GM15510 (cell line): ENCODE measurements around the gene SLC25A36.

Experiments used
- POLR2A ChIP-seq: IDR thresholded peaks from 3 replicates; pipeline ENCODE4 v1.6.1; 2011; ENCODE audit warnings: borderline replicate concordance; ENCODE audit not compliant: insufficient read length; ENCODE audit errors: extremely low read depth

The SLC25A36 gene

GRCh38 chr3:140941434-140942220 lies at the start of gene SLC25A36:
SLC25A36 (plus strand) TSS chr3:140941836; CDS start chr3:140942055, 219 bp downstream.
- peak; percentile 90 for TF ChIP-seq POLR2A

GRCh38 chr3:140896997-140897396 lies 44.6 kb upstream of the SLC25A36 start:
- TF ChIP-seq POLR2A: no peak

- TF ChIP-seq POLR2A: no peak
These were observed 43.1 kb upstream of the SLC25A36 start for GRCh38 chr3:140898340-140899180.

- TF ChIP-seq POLR2A: no peak
These were observed 42.3 kb upstream of the SLC25A36 start for GRCh38 chr3:140899363-140899762.

GRCh38 chr3:140902791-140903190 lies 38.8 kb upstream of the SLC25A36 start:
- TF ChIP-seq POLR2A: no peak

GRCh38 chr3:140903196-140903595 lies 38.4 kb upstream of the SLC25A36 start:
- no peak for TF ChIP-seq POLR2A

GRCh38 chr3:140904521-140904920 lies 37.1 kb upstream of the SLC25A36 start:
- no peak for TF ChIP-seq POLR2A

GRCh38 chr3:140905559-140905958 lies 36.1 kb upstream of the SLC25A36 start:
- no peak for TF ChIP-seq POLR2A

GRCh38 chr3:140906785-140907184 lies 34.9 kb upstream of the SLC25A36 start:
- no peak for TF ChIP-seq POLR2A

GRCh38 chr3:140910860-140911259 lies 30.8 kb upstream of the SLC25A36 start:
- no peak for TF ChIP-seq POLR2A

- no peak for TF ChIP-seq POLR2A
These were observed 29.8 kb upstream of the SLC25A36 start for GRCh38 chr3:140911822-140912221.

GRCh38 chr3:140913728-140914127 lies 27.9 kb upstream of the SLC25A36 start:
- TF ChIP-seq POLR2A: no peak

- TF ChIP-seq POLR2A: no peak
These were observed 27.2 kb upstream of the SLC25A36 start for GRCh38 chr3:140914384-140914945.

GRCh38 chr3:140916603-140917002 lies 25.0 kb upstream of the SLC25A36 start:
- TF ChIP-seq POLR2A: no peak

- no peak for TF ChIP-seq POLR2A
These were observed 23.9 kb upstream of the SLC25A36 start for GRCh38 chr3:140917772-140918171.
